ENCODE measurements around the gene STON1. TPM values are rescaled to one million over a fixed set of nuclear protein-coding genes. Genes with fewer than 3 reads are reported as not detected.
"Not testable (repeated sequence)": the region's sequence is repeated elsewhere in the genome, so short reads cannot be mapped to it uniquely, and the experiment has no call there.

The STON1 gene
- total RNA-seq, 1 experiment from 2014 or later: 0.47 TPM

GRCh38 chr2:48597492-48597891, 67.5 kb downstream of the STON1 start:
- in situ Hi-C loops (cut with HindIII; ENCODE audit: low pct_unique_long_range_greater_than_20kb, low sequenced_read_pairs): no loop called here
- no peak for DNase-seq (ENCODE audit: low read depth)

GRCh38 chr2:48600204-48600813, 70.4 kb downstream of the STON1 start:
- in situ Hi-C loops (cut with HindIII; ENCODE audit: low pct_unique_long_range_greater_than_20kb, low sequenced_read_pairs): no loop called here
- DNase-seq (ENCODE audit: low read depth): peak; percentile 26

GRCh38 chr2:48600917-48601316, 71.0 kb downstream of the STON1 start:
- in situ Hi-C loops (cut with HindIII; ENCODE audit: low pct_unique_long_range_greater_than_20kb, low sequenced_read_pairs): no loop called here
- DNase-seq (ENCODE audit: low read depth): no peak

GRCh38 chr2:48601349-48601748, 71.4 kb downstream of the STON1 start:
- in situ Hi-C loops (cut with HindIII; ENCODE audit: low pct_unique_long_range_greater_than_20kb, low sequenced_read_pairs): no loop called here

DNA sequence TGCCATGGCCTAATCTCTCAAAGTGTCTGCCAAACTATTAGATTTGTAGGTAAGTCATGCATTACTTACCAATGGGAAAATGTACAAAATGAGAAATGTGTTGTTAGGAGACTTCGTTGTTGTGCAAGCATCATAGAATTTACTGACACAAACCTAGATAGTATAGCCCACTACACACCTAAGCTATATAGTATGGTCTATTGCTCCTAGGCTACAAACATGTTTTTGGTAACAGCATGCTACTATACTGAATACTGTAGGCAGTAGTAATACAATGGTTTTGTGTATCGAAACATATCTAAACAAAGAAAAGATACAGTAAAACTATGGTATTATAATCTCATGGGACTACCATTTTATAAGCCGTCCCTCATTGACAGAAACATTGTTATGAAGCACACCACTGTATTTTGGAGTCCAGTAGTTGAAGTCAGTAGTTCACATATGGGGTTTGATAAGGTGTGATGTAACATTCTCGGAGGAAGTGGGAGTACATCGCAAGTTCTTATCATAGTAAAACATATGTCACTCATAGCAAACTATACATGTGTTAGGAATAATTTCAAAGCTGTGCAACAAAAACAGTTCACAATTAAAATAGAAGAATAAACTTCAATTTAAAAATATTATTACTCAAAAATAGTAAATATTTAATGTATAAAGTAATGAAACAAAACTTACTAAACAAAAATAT, 75.7 kb downstream of the STON1 start:
- no peak for DNase-seq (ENCODE audit: low read depth)
- in situ Hi-C loops (cut with HindIII; ENCODE audit: low pct_unique_long_range_greater_than_20kb, low sequenced_read_pairs): no loop called here

More at GRCh38 chr2:48601349-48601748, 71.4 kb downstream of the STON1 start:
- DNase-seq (ENCODE audit: low read depth): no peak

DNA sequence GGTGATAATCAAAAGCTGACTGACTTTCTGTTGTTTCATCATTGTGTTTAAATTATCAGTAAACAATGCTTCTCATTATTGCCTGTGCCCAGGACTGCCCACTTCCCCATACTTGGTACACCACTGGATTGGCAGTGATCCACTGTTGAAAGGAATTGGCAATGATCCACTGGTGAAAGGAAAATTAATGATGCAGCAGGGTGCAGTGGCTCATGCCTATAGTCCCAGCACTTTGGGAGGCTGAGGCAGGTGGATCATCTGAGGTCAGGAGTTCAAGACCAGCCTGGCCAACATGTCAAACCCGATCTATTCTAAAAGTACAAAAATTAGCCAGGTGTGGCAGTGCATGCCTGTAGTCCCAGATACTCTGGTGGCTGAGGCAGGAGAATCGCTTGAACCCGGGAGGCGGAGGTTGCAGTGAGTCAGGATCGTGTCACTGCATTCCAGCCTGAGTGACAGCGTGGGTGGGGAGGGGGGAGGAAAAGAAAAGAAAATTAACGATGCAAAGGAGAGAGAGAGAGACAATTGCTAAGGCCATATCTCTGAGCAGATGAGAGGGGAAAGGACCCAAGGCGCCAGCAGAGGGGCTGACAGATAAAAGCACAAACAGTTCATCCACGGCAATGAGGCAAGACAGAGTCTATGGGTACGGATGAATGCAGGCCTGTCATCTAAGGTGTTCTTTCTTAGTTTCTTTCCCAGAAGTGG, 77.5 kb downstream of the STON1 start:
- DNase-seq (ENCODE audit: low read depth): no peak
- in situ Hi-C loops (cut with HindIII; ENCODE audit: low pct_unique_long_range_greater_than_20kb, low sequenced_read_pairs): no loop called here

- in situ Hi-C loops (cut with HindIII; ENCODE audit: low pct_unique_long_range_greater_than_20kb, low sequenced_read_pairs): no loop called here
- no peak for DNase-seq (ENCODE audit: low read depth)
Observed at GRCh38 chr2:48613211-48613610, 83.3 kb downstream of the STON1 start.

- in situ Hi-C loops (cut with HindIII; ENCODE audit: low pct_unique_long_range_greater_than_20kb, low sequenced_read_pairs); DNase-seq (ENCODE audit: low read depth): not testable (repeated sequence)
Observed at GRCh38 chr2:48614581-48614980, 84.6 kb downstream of the STON1 start.

DNA sequence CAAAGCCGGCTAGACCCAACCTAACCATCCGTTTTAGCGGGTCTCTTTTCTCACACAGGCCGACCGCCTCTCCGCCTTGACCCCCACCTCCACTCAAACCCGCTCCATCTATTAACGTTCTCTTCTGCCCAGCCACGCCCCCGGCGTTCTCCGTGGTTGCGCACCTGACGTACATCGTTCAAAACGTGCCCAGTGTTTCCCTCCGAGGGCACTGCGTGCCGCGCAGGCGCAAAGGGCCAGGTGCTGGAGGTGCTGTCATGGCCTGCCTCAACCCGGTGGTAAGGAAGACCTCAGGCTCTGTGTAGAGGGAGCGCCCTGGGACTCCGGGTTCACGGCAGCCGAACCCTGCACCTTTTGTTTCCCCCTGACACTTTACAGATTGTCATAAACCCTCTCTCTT, 87.7 kb downstream of the STON1 start, which contains the start of gene GTF2A1L:
Gene GTF2A1L, plus strand, starts transcription at position 239 of the 400 bp plus-strand sequence. Its CDS starts 19 bp downstream, at position 258.
- in situ Hi-C loops (cut with HindIII; ENCODE audit: low pct_unique_long_range_greater_than_20kb, low sequenced_read_pairs): no loop called here
- no peak for DNase-seq (ENCODE audit: low read depth)

DNA sequence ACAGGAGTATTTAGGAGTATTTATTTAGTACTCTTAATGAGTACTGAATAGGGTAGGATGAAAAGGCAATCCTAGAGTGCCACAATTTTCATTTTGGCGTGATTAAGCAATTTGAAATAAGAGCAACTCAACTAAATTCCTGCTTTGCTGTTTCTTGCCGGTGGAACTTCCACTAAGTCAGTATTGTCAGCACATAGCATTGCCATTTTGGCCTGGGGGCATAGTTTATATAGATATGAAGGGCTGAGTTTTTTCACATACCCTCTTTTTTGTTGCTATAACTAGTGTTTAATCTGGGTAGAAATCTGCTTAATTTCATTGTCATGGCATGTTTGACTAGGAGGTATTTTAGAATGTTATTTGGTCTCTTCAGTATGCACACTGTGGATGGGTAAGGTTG, 89.6 kb downstream of the STON1 start:
- DNase-seq (ENCODE audit: low read depth): no peak
- in situ Hi-C loops (cut with HindIII; ENCODE audit: low pct_unique_long_range_greater_than_20kb, low sequenced_read_pairs): no loop called here

DNA sequence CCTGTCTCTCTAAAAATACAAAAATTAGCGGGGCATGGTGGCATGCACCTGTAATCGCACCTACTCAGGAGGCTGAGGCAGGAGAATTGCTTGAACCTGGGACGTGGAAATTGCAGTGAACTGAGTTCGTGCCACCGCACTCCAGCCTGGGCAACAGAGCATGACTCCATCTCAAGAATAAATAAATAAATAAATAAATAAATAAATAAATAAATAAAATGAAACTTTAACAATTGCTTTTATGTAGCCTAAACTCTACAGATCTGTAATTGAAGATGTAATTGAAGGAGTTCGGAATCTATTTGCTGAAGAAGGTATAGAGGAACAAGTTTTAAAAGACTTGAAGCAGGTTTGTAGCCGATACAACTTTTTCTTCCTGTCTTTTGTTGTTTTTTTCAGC, 90.7 kb downstream of the STON1 start:
- no peak for DNase-seq (ENCODE audit: low read depth)
- in situ Hi-C loops (cut with HindIII; ENCODE audit: low pct_unique_long_range_greater_than_20kb, low sequenced_read_pairs): no loop called here

- in situ Hi-C loops (cut with HindIII; ENCODE audit: low pct_unique_long_range_greater_than_20kb, low sequenced_read_pairs): not testable (repeated sequence)
- DNase-seq (ENCODE audit: low read depth): peak; percentile 6
Observed at GRCh38 chr2:48622691-48623090, 92.7 kb downstream of the STON1 start.

DNA sequence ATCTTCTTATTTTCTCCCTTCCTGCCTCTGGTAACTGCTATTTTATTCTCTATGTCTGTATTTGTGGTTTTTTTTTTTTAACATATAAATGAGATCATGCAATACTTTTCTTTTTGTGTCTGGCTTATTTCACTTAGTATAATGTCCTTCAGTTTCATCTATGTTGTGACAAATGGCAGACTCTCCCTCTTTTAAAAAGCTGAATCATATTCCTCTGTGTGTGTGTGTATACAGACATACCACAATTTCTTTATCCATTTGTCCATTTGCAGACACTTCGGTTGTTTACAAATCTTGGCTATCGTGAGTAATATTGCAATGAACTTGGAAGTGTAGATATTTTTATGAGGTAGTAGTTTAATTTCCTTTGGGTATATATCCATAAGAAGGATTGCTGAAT, 94.7 kb downstream of the STON1 start:
- no peak for DNase-seq (ENCODE audit: low read depth)
- in situ Hi-C loops (cut with HindIII; ENCODE audit: low pct_unique_long_range_greater_than_20kb, low sequenced_read_pairs): no loop called here

DNA sequence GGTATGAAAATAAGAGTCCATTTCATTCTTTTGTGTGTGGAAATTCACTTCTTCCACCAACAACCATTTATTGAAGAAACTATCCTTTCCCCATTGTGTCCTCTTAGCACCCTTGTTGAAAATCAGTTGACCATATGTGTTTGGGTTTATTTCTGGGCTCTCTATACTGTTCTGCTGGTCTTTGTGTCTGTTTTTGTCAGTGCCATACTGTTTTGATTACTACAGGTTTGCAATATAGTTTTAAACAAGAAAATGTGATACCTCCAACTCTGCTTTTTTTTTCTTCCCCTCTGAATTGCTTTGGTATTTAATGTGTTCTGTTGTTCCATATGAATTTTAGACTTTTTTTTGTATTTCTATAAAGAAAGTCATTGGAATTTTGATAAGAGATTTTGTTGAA, 96.1 kb downstream of the STON1 start:
- DNase-seq (ENCODE audit: low read depth): no peak
- in situ Hi-C loops (cut with HindIII; ENCODE audit: low pct_unique_long_range_greater_than_20kb, low sequenced_read_pairs): no loop called here

DNA sequence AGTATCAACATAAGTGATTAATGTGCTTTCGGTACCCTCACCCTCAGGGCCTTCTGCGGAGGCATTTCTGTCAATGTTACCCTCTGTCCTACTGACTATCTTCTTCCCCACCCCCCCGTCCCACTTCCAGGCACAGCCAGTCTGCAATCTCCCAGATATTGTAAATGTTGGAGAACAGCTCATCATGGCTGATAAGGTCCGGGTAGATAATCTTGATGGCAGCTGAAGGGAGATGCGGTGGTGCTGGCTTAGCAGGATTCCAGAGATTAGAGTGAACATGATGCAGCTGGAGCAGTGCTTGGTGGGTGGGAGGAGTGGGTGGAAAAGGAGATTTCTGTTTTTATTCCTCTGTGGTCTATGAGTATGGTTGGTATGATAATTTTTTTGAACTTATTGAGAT, 103.2 kb downstream of the STON1 start:
- in situ Hi-C loops (cut with HindIII; ENCODE audit: low pct_unique_long_range_greater_than_20kb, low sequenced_read_pairs): no loop called here
- no peak for DNase-seq (ENCODE audit: low read depth)

DNA sequence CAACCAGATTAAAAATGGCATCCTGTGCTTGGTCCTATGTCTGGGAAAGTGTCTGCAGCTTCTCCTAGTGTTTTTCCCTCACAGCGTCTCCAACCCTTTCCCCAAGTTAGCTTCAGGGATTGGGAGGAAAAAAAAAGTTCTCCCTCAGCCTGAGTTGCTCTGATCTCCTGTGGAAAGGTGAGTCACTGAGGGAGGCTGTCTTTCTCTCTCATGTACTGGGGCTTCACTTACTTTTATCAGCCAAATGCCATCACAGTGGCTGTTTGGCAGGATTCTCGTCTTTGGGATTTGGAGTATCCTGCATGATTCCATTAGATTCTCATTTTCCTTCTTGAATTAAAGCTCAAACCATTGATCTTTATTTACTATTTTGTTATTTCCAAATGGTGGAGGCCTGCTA, 105.8 kb downstream of the STON1 start:
- DNase-seq (ENCODE audit: low read depth): no peak
- in situ Hi-C loops (cut with HindIII; ENCODE audit: low pct_unique_long_range_greater_than_20kb, low sequenced_read_pairs): no loop called here

GRCh38 chr2:48638261-48638660, 108.3 kb downstream of the STON1 start:
- DNase-seq (ENCODE audit: low read depth): no peak
- in situ Hi-C loops (cut with HindIII; ENCODE audit: low pct_unique_long_range_greater_than_20kb, low sequenced_read_pairs): no loop called here

All from Caki2 (cell line).